Endothelial cell of umbilical vein (primary cell): ENCODE results near the gene EZR. TPM values are rescaled to one million over a fixed set of nuclear protein-coding genes. Genes with fewer than 3 reads are reported as not detected.

ENCODE experiments used
- BruUV-seq: library from RNA; stranded (reverse); fragments of 400-500 nt; replicated peaks from 2 replicates; lab custom pipeline; 2021; lab: Mats Ljungman, UMichigan
- CTCF ChIA-PET: fragments of 300-600, 350-600 bp; sonication (Branson Sonifier 250); formaldehyde crosslinking; loops from one replicate; lab custom pipeline; 2021; ENCODE audit warnings: antibody characterized with exemption, inconsistent platforms; lab: Charles Lee
- POLR2A ChIA-PET: fragments of 300-600, 350-600 bp; sonication (Branson Sonifier 250); formaldehyde crosslinking; loops from one replicate; lab custom pipeline; 2021; ENCODE audit warnings: antibody characterized with exemption, inconsistent platforms; lab: Charles Lee
- DNase-seq: peaks from one replicate; pipeline ENCODE4 v3.0.0-alpha.2; 2011; ENCODE audit warnings: low read depth, low spot score
- FAIRE-seq: peaks from 2 replicates; lab custom pipeline; 2011; peaks lifted over from hg19 to GRCh38; lab: Jason Lieb, UNC
- H2AFZ ChIP-seq: 2 replicates; pipeline ENCODE4 v1.6.0; 2012; ENCODE audit warnings: low read depth, low read length, control low read depth, inconsistent platforms
- H3K27ac ChIP-seq: 2 replicates; pipeline ENCODE4 v1.5.1; 2011; ENCODE audit warnings: low read depth, mild to moderate bottlenecking, control low read depth, low read length, moderate library complexity; ENCODE audit not compliant: insufficient read depth
- H3K27me3 ChIP-seq, 2 experiments: 2 replicates each; pipeline versions ENCODE4 v1.6.0 to v1.6.1; 2011; ENCODE audit warnings: low read length in 2 of 2, mixed read lengths in 1 of 2; ENCODE audit not compliant: control insufficient read depth in 2 of 2, insufficient read depth in 2 of 2
- H3K36me3 ChIP-seq, 2 experiments: 2 replicates in 1 of 2; 3 replicates in 1 of 2; pipeline ENCODE4 v1.5.1; 2011; ENCODE audit warnings: low read length in 2 of 2, mild to moderate bottlenecking in 1 of 2, moderate library complexity in 1 of 2; ENCODE audit not compliant: control insufficient read depth in 2 of 2, insufficient read depth in 2 of 2; ENCODE audit errors: extremely low read depth in 1 of 2
- H3K4me1 ChIP-seq: 3 replicates; pipeline ENCODE4 v1.5.1; 2011; ENCODE audit warnings: mild to moderate bottlenecking, low read length; ENCODE audit not compliant: control insufficient read depth, insufficient read depth; ENCODE audit errors: extremely low read depth
- H3K4me2 ChIP-seq: 2 replicates; pipeline ENCODE4 v1.6.1; 2011; ENCODE audit warnings: low read length, control low read depth, mixed read lengths; ENCODE audit not compliant: insufficient read depth
- H3K4me3 ChIP-seq, 3 experiments: fragments of 200-600 bp in 1 of 3; sonication (generic), shearing (Covaris generic) in 1 of 3; replicated peaks in 1 of 3; 2 replicates each; pipeline ENCODE4 v1.5.1; 2011 to 2016; ENCODE audit warnings: control low read depth in 3 of 3, low read length in 3 of 3, mild to moderate bottlenecking in 2 of 3, inconsistent platforms in 1 of 3, low read depth in 1 of 3, moderate library complexity in 1 of 3; ENCODE audit not compliant: insufficient read depth in 1 of 3
- H3K79me2 ChIP-seq: 2 replicates; pipeline ENCODE4 v1.6.0; 2012; ENCODE audit warnings: low read length, inconsistent platforms; ENCODE audit not compliant: control insufficient read depth, insufficient read depth
- H3K9ac ChIP-seq: replicated peaks from 2 replicates; pipeline ENCODE3; 2011; ENCODE audit warnings: low read length, control low read depth; ENCODE audit not compliant: insufficient read depth; ENCODE audit errors: extremely low read depth
- H3K9me1 ChIP-seq: replicated peaks from 3 replicates; pipeline ENCODE4 v1.6.0; 2011; ENCODE audit warnings: mild to moderate bottlenecking, low read length; ENCODE audit not compliant: control insufficient read depth, insufficient read depth; ENCODE audit errors: extremely low read depth
- H3K9me3 ChIP-seq: replicated peaks from 2 replicates; pipeline ENCODE4 v1.5.1; 2012; ENCODE audit warnings: low read length, inconsistent platforms; ENCODE audit not compliant: control insufficient read depth, insufficient read depth
- H4K20me1 ChIP-seq: replicated peaks from 2 replicates; pipeline ENCODE3; 2011; ENCODE audit warnings: mild to moderate bottlenecking, low read length; ENCODE audit not compliant: control insufficient read depth, insufficient read depth; ENCODE audit errors: extremely low read depth
- CTCF ChIP-seq, 2 donors: IDR thresholded peaks; 1 replicate in 1 of 2; 2 replicates in 1 of 2; pipeline ENCODE4 v1.5.1; 2011; ENCODE audit warnings: low read length in 2 of 2, mild to moderate bottlenecking in 2 of 2, moderate library complexity in 2 of 2, control low read depth in 1 of 2, inconsistent platforms in 1 of 2, low read depth in 1 of 2; ENCODE audit not compliant: insufficient read depth in 1 of 2; ENCODE audit errors: extremely low read depth in 1 of 2
- EZH2 ChIP-seq: IDR thresholded peaks from 2 replicates; pipeline ENCODE4 v1.6.1; 2012; ENCODE audit warnings: borderline replicate concordance, low read depth, mild to moderate bottlenecking, moderate library complexity, low read length, inconsistent platforms; ENCODE audit not compliant: severe bottlenecking
- FOS ChIP-seq: IDR thresholded peaks from 2 replicates; pipeline ENCODE4 v1.6.1; 2011; ENCODE audit warnings: mild to moderate bottlenecking, low read length, moderate library complexity, borderline replicate concordance; ENCODE audit not compliant: insufficient read depth
- GATA2 ChIP-seq: IDR thresholded peaks from 2 replicates; pipeline ENCODE4 v1.7.0; 2011; ENCODE audit warnings: low read depth, mild to moderate bottlenecking, moderate library complexity, mixed read lengths, low read length; ENCODE audit not compliant: insufficient read length, insufficient read depth
- JUN ChIP-seq: IDR thresholded peaks from 2 replicates; pipeline ENCODE4 v1.6.1; 2011; ENCODE audit warnings: borderline replicate concordance, low read depth; ENCODE audit not compliant: insufficient read length, insufficient read depth
- MAX ChIP-seq: IDR thresholded peaks from 2 replicates; pipeline ENCODE4 v1.6.1; 2011; ENCODE audit not compliant: insufficient read depth, insufficient read length
- MYC ChIP-seq: IDR thresholded peaks from one replicate; pipeline ENCODE4 v1.6.1; 2011; ENCODE audit warnings: mild to moderate bottlenecking, low read depth, low read length
- POLR2A ChIP-seq: IDR thresholded peaks from 2 replicates; pipeline ENCODE4 v1.6.1; 2012; ENCODE audit warnings: low read depth, mild to moderate bottlenecking, control low read depth, low read length
- POLR2AphosphoS5 ChIP-seq: IDR thresholded peaks from 2 replicates; pipeline ENCODE4 v1.6.1; 2012; ENCODE audit warnings: low read depth, mild to moderate bottlenecking, control low read depth, low read length, moderate library complexity; ENCODE audit not compliant: insufficient read depth
- dilution Hi-C: fragments of 300-500 bp; cut with MboI; formaldehyde crosslinking; loops from one replicate; pipeline ENCODE4 v1.15.0; 2019; ENCODE audit warnings: low sequenced_read_pairs; ENCODE audit not compliant: extremely low pct_ligation_motif_present
- intact Hi-C: fragments of 100-400 bp; cut with micrococcal nuclease; formaldehyde crosslinking; loops from one replicate; pipeline ENCODE4 v1.10.0; 2022
- polyA plus RNA-seq, 4 experiments: library from polyadenylated mRNA; depleted of rRNA in 3 of 4; stranded (reverse) in 3 of 4; unstranded in 1 of 4; fragments of >200 nt; gene quantifications; 2 replicates each; pipeline versions ENCODE4 v1.2.1 to v1.2.3, GENCODE V29; 2011 to 2012; ENCODE audit warnings: missing spikeins in 1 of 4
- total RNA-seq: library from RNA; stranded (reverse); gene quantifications from 2 replicates; pipeline ENCODE4 v1.2.3, GENCODE V29; 2021

EZR gene
- total and polyA plus RNA-seq, 2 donors (not counting 3 experiments of a cell fraction or from before 2014, with no cell fraction given), result 58.5 to 108 TPM

- Histone ChIP-seq H2AFZ (no peak overlapping the region), H3K79me2 (peaks cover 98% of the 10 kb centered on the region), H4K20me1 (peaks cover 4% of the 10 kb centered on the region), H3K9ac (no peak overlapping the region), H3K27me3 (no peaks in the 10 kb centered on the region), H3K36me3 (no peaks in the 10 kb centered on the region), H3K27ac (no peak overlapping the region), H3K4me3 (no peak overlapping the region), H3K4me1 (peaks cover 17% of the 10 kb centered on the region), H3K9me1 (no peaks in the 10 kb centered on the region), H3K9me3 (no peaks in the 10 kb centered on the region), H3K4me2 (no peak overlapping the region)
- TF ChIP-seq MAX (no peak), MYC (no peak), CTCF (IDR thresholded peaks at IDR 0.05; ENCODE audit: extremely low read depth in 1 of 2, insufficient read depth in 1 of 2, low read depth in 1 of 2, low read length in 2 of 2) (no peak), POLR2AphosphoS5 (no peak), JUN (no peak), GATA2 (no peak), POLR2A (no peak), FOS (no peak), EZH2 (no peak)
- BruUV-seq, result no TSS peak
- ChIA-PET CTCF (interaction anchor here (0.8 to 2.4 kb wide), 5 partner anchors 9 to 175 kb away, joined by 3 to 9 read pairs (median 3); no protein-coding TSS in a partner anchor), POLR2A (no interaction called here)
- DNase-seq (no peak), FAIRE-seq (no peak)
- dilution Hi-C loops, result no loop called here
- intact Hi-C loops, result loop anchor here (2.0 kb wide), 1 partner anchor 19 kb away; no protein-coding TSS in a partner anchor
Measured at GRCh38 chr6:158797331-158798310, 21.5 kb downstream of the EZR start.
